DND-41 (cell line): ENCODE data around the gene C3orf62.

Source experiments
- ATAC-seq: fragments of 200-7000 bp; cut with Tn5 transposase; 3 replicates; pipeline ENCODE4 v1.9.1; 2021; ENCODE audit warnings: low read depth; ENCODE audit not compliant: insufficient read depth
- DNase-seq: peaks from one replicate; pipeline ENCODE4 v3.0.0-alpha.2; 2020
- H2AFZ ChIP-seq: 2 replicates; pipeline ENCODE4 v1.6.0; 2012; ENCODE audit warnings: low read depth, low read length
- H3K27ac ChIP-seq: 2 replicates; pipeline ENCODE4 v1.5.1; 2012; ENCODE audit warnings: low read length, inconsistent platforms
- H3K27me3 ChIP-seq: fragments of 200-600 bp; sonication (generic); 2 replicates; pipeline ENCODE4 v1.6.0; 2012; ENCODE audit warnings: low read length, mild to moderate bottlenecking, inconsistent platforms; ENCODE audit not compliant: insufficient read depth, poor library complexity
- H3K36me3 ChIP-seq: 2 replicates; pipeline ENCODE4 v1.5.1; 2012; ENCODE audit warnings: low read length, inconsistent platforms; ENCODE audit not compliant: insufficient read depth
- H3K4me1 ChIP-seq: 2 replicates; pipeline ENCODE4 v1.5.1; 2012; ENCODE audit warnings: mild to moderate bottlenecking, low read length; ENCODE audit not compliant: insufficient read depth
- H3K4me2 ChIP-seq: 2 replicates; pipeline ENCODE4 v1.6.0; 2012; ENCODE audit warnings: mild to moderate bottlenecking, moderate library complexity, low read length, inconsistent platforms; ENCODE audit not compliant: insufficient read depth
- H3K4me3 ChIP-seq, 2 experiments: fragments of 200-600 bp in 1 of 2; shearing (Covaris generic) in 1 of 2; 2 replicates each; pipeline ENCODE4 v1.5.1; 2012 to 2016; ENCODE audit warnings: inconsistent platforms in 2 of 2, low read length in 2 of 2, mild to moderate bottlenecking in 2 of 2, low read depth in 1 of 2, moderate library complexity in 1 of 2
- H3K79me2 ChIP-seq: 2 replicates; pipeline ENCODE4 v1.6.0; 2012; ENCODE audit warnings: low read length, inconsistent platforms; ENCODE audit not compliant: insufficient read depth
- H3K9ac ChIP-seq: 2 replicates; pipeline ENCODE4 v1.6.0; 2012; ENCODE audit warnings: low read depth, mild to moderate bottlenecking, inconsistent platforms, low read length, moderate library complexity
- H3K9me3 ChIP-seq: 2 replicates; pipeline ENCODE4 v1.5.1; 2012; ENCODE audit warnings: low read length, moderate library complexity, mild to moderate bottlenecking, inconsistent platforms; ENCODE audit not compliant: insufficient read depth, severe bottlenecking
- H4K20me1 ChIP-seq: 2 replicates; pipeline ENCODE4 v1.6.0; 2012; ENCODE audit warnings: low read length; ENCODE audit not compliant: insufficient read depth
- EZH2 ChIP-seq: IDR thresholded peaks from 3 replicates; pipeline ENCODE4 v1.6.1; 2012; ENCODE audit warnings: borderline replicate concordance, low read depth, mild to moderate bottlenecking, moderate library complexity, low read length, inconsistent platforms; ENCODE audit not compliant: severe bottlenecking
- TF ChIP-seq, protein P1 (sequence below): IDR thresholded peaks from 2 replicates; pipeline ENCODE4 v1.5.1; 2012; ENCODE audit warnings: borderline replicate concordance, low read length, moderate library complexity, mild to moderate bottlenecking; ENCODE audit not compliant: poor library complexity, severe bottlenecking; ENCODE audit errors: extremely low read depth

The C3orf62 gene

DNA sequence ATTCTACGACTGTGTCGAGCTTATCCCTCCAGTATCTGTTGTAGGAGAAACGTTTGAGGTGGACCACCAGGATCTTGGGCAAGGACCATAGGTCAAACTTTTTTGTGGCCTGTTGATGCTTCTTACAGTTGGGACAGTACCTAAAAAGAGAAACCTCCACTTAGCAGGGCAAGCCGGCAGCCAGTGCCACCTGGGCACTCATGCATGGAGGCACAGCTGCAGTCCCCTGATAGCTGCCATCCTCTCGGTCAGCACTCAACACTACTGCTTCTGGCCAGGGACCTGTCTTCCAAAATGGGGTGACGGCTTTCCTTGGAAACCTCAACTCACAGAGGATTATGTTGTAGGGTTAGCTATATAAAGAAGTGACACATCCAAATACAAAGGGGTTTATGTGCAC, 7.0 kb upstream of the C3orf62 start:
- TF ChIP-seq, protein P1, sequence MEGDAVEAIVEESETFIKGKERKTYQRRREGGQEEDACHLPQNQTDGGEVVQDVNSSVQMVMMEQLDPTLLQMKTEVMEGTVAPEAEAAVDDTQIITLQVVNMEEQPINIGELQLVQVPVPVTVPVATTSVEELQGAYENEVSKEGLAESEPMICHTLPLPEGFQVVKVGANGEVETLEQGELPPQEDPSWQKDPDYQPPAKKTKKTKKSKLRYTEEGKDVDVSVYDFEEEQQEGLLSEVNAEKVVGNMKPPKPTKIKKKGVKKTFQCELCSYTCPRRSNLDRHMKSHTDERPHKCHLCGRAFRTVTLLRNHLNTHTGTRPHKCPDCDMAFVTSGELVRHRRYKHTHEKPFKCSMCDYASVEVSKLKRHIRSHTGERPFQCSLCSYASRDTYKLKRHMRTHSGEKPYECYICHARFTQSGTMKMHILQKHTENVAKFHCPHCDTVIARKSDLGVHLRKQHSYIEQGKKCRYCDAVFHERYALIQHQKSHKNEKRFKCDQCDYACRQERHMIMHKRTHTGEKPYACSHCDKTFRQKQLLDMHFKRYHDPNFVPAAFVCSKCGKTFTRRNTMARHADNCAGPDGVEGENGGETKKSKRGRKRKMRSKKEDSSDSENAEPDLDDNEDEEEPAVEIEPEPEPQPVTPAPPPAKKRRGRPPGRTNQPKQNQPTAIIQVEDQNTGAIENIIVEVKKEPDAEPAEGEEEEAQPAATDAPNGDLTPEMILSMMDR, result no peak
- TF ChIP-seq EZH2, result no peak
- no peaks in the 10 kb centered on the region for H3K27me3 ChIP-seq
- no peak for ATAC-seq
- H2AFZ ChIP-seq, result no peak overlapping the region
- H3K9me3 ChIP-seq, result no peaks in the 10 kb centered on the region
- H3K9ac ChIP-seq, result no peak overlapping the region
- H3K27ac ChIP-seq, result no peak overlapping the region
- H3K4me1 ChIP-seq, result no peaks in the 10 kb centered on the region
- DNase-seq, result no peak
- no peaks in the 10 kb centered on the region for H3K79me2 ChIP-seq
- H3K4me2 ChIP-seq, result no peak overlapping the region
- peaks cover 79% of the 10 kb centered on the region for H3K36me3 ChIP-seq
- no peaks in the 10 kb centered on the region for H4K20me1 ChIP-seq
- H3K4me3 ChIP-seq, result no peak overlapping the region

DNA sequence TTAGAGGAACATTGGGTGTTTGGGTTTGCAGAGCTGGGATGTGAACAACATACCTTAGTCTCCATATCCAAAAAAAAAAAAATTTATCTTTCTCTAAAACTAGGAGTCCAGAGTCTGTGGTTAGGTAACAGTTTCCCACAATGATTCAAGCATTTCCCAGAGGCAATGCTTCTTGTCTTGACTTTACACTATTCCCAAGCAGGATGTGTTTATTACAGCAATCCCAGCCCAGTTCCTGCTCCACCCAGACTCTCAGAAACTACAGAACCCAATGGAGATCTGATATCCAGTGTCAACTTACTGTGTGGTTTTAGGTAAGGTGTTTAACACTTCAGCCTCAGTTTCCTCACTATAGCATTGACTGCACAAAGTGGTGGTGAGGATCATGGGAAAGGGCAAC, 2.3 kb upstream of the C3orf62 start:
- ATAC-seq (no peak), DNase-seq (no peak)
- no peak overlapping the region for H3K4me2 ChIP-seq
- H3K79me2 ChIP-seq, result no peaks in the 10 kb centered on the region
- no peaks in the 10 kb centered on the region for H3K27me3 ChIP-seq
- no peaks in the 10 kb centered on the region for H4K20me1 ChIP-seq
- no peak overlapping the region for H2AFZ ChIP-seq
- H3K27ac ChIP-seq, result no peak overlapping the region
- TF ChIP-seq, protein P1, result no peak
- no peak for TF ChIP-seq EZH2
- H3K36me3 ChIP-seq, result peaks cover 66% of the 10 kb centered on the region
- no peak overlapping the region for H3K9ac ChIP-seq
- no peaks in the 10 kb centered on the region for H3K4me1 ChIP-seq
- H3K4me3 ChIP-seq, result no peak overlapping the region
- no peaks in the 10 kb centered on the region for H3K9me3 ChIP-seq

DNA sequence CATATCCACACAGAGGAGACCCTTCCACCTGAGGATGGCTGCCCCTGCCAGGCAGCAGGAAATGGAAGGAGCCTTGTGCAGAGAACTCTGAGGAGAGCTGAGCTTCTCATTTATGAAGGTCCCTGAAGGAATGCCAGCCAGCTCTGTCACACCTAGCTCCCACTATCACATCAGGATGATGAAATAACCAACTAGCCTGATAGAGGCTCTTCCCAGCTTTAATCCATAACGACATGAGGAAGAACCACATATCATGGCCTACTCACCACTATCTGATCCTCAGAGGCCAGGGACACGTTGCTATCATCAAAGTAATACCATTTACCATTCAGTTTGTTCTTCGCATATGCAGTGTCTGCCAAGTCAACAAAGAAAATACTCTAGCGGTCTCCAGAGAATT, 1.5 kb upstream of the C3orf62 start:
- Histone ChIP-seq H2AFZ (no peak overlapping the region), H3K36me3 (peaks cover 63% of the 10 kb centered on the region), H3K9ac (no peak overlapping the region), H3K27me3 (no peaks in the 10 kb centered on the region), H3K4me1 (no peaks in the 10 kb centered on the region), H3K4me3 (no peak overlapping the region), H3K4me2 (no peak overlapping the region), H3K79me2 (no peaks in the 10 kb centered on the region), H3K27ac (no peak overlapping the region), H4K20me1 (no peaks in the 10 kb centered on the region), H3K9me3 (no peaks in the 10 kb centered on the region)
- ATAC-seq (no peak), DNase-seq (no peak)
- TF ChIP-seq, protein P1, result no peak
- TF ChIP-seq EZH2, result no peak

GRCh38 chr3:49277383-49277775, 347 bp upstream of the C3orf62 start:
- DNase-seq (no peak), ATAC-seq (no peak)
- Histone ChIP-seq H3K4me3 (no peak overlapping the region), H3K4me2 (no peak overlapping the region), H3K4me1 (no peaks in the 10 kb centered on the region), H3K9ac (no peak overlapping the region), H3K9me3 (no peaks in the 10 kb centered on the region), H4K20me1 (no peaks in the 10 kb centered on the region), H3K36me3 (peaks cover 59% of the 10 kb centered on the region), H3K27me3 (no peaks in the 10 kb centered on the region), H3K27ac (no peak overlapping the region), H3K79me2 (no peaks in the 10 kb centered on the region), H2AFZ (no peak overlapping the region)
- TF ChIP-seq, protein P1, result no peak
- no peak for TF ChIP-seq EZH2
